Fibroblast of mammary gland (primary cell): ENCODE measurements around the gene PXN.
A peak's percentile ranks its signal among the peaks of the same experiment; 100 is the strongest.

ENCODE experiments used
- DNase-seq: peaks from one replicate; pipeline ENCODE4 v3.0.0-alpha.2; 2010; ENCODE audit warnings: low read depth
- H3K4me3 ChIP-seq: 2 replicates; pipeline ENCODE4 v1.5.1; 2011; ENCODE audit warnings: low read depth, mild to moderate bottlenecking, low read length, moderate library complexity; ENCODE audit not compliant: control insufficient read depth
- TF ChIP-seq, protein P1 (sequence below): conservative IDR thresholded peaks from 2 replicates; pipeline ENCODE4 v1.5.1; 2011; ENCODE audit warnings: low read depth, low read length, inconsistent platforms; ENCODE audit not compliant: control insufficient read depth, insufficient read depth

Gene PXN

DNA sequence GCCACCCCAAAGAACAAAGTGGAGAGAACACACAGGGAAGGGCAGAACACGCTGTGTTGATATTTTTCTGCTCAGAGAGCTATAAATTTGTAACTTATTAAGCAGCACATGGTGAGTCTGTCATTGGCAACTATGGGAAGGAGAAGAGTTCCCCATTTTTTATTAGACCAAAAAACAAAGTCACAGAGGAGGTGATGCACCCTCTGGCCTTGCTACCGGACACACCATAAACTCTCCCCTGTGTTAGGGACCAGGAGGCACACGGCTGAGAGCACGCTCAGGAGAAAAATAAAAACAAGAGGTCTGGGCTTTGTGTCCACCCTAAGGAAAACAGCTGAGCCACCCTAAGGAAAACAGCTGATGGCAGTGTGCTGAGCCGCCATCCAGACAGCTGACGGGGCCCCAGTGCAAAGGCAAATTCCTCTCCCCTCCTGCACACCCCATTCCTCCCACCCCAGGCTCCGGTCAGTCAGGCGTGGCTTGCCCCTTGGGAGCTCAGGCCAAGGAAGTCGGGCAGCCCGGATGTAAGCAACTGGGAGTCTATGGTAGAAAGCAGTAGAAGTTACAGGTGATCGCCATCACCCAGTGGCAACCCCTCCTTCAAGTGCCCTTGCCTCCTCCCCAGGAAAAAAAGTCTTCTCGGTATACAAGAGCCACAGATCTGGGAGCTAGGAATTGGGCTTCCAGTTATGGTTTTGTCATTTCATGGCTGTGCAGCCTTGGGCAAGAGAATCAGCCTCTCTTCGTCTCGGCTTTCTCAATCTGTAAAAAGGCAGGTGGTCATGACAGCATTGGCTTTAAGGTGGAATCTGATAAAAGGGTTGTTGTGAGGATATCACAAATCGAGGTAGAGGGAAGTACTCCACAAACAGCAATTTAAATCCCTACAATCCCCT, 2.4 kb downstream of the PXN start:
- peak overlapping the region; percentile 89 for H3K4me3 ChIP-seq
- DNase-seq, result no peak
- TF ChIP-seq, protein P1, sequence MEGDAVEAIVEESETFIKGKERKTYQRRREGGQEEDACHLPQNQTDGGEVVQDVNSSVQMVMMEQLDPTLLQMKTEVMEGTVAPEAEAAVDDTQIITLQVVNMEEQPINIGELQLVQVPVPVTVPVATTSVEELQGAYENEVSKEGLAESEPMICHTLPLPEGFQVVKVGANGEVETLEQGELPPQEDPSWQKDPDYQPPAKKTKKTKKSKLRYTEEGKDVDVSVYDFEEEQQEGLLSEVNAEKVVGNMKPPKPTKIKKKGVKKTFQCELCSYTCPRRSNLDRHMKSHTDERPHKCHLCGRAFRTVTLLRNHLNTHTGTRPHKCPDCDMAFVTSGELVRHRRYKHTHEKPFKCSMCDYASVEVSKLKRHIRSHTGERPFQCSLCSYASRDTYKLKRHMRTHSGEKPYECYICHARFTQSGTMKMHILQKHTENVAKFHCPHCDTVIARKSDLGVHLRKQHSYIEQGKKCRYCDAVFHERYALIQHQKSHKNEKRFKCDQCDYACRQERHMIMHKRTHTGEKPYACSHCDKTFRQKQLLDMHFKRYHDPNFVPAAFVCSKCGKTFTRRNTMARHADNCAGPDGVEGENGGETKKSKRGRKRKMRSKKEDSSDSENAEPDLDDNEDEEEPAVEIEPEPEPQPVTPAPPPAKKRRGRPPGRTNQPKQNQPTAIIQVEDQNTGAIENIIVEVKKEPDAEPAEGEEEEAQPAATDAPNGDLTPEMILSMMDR, result no peak

DNA sequence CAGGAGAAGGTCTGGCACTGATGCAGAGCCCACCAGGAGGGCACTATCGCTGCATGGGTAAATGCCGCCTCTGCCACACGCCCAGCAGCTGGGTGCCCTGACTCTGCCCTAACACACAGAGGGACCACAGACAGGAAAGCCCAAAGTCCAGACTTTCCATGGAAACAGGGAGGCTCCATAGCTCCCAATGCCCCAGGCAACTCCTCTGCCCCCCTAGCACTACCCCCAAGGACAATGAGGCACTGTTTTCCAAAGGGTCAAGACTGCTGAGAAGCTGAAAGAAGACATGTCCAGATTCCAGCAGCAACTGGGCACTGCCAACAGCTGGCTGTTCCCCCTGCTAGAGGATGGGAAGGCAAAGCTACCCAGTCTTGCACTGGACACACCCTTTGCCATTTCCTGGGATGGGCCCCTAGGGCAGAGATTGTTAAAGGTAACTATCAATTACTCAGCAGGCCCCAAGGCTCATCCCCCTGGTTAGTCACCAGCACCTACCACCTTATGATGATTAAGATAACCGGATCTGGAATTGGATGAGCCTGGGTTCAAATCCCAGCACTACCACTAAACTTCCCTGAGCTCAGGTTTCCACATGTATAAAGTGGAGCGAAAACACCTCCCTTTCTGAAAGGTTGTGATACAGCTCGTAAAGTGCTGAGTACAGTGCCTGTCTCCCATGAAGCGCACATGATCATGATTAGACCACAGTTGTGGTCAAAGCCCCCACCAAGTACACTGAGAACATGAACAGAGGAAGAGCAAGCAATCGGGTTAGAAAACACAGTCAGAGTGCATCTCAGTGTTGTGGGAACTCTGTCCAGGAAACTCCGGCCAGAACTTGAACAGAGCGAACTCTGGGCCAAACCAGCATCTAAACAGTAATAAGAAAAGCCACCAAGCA, 3.3 kb downstream of the PXN start:
- DNase-seq, result no peak
- peak overlapping the region; percentile 89 for H3K4me3 ChIP-seq
- TF ChIP-seq, protein P1, result no peak

DNA sequence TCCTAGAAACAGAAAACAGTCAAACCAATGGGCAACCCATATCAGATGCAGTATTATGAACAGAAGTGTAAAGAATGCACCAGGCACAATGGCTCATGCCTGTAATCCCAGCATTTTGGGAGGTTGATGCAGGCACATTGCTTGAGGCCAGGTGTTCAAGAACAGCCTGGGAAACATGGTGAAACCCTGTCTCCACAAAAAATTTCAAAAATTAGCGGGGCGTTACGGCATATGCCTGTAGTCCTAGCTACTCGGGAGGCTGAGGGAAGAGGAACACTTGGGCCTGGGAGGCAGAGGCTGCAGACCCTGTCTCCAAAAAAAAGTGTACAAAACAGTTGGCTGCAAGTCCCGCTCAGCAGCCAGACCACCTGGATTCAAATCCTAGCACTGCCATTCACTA, 4.9 kb downstream of the PXN start:
- no peak overlapping the region for H3K4me3 ChIP-seq
- no peak for DNase-seq
- TF ChIP-seq, protein P1, result no peak

DNA sequence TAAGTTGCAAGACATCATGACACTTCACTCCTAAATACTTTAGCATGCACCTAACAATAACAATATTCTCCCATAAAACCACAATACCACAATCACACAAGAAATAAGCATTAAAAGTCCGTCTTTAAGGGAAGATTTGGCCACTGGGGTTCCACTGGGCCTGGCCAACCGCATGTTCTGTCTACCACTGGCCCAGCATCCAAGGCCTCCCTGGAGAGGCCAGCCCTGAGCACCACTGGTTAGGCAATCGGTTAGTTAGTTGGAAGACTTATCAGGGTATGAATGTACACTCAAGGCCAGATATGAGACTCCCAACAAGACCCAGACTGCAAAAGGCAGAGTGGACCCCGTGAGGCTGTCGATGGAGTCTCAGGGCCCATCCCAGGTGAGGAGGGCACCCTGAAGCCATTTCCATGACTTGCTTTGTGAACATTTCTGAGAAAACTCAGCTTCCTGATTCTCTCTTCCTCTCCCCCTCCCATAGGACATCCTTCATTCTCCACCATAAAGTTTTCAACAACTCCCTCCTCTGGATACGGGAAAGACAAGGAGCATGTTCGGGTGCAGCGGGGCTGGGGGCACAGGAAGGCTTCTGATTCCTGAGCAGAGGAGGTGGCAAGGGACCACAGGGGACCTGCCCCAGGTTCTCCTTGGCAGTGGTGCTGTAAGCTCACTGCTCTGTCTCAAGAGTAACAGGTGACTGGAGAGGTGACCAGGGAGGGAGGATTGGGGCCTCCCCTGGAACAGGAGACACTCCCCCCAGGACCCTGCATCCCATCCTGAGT, 5.9 kb downstream of the PXN start:
- H3K4me3 ChIP-seq, result no peak overlapping the region
- DNase-seq, result peak; percentile 79
- TF ChIP-seq, protein P1, result no peak

DNA sequence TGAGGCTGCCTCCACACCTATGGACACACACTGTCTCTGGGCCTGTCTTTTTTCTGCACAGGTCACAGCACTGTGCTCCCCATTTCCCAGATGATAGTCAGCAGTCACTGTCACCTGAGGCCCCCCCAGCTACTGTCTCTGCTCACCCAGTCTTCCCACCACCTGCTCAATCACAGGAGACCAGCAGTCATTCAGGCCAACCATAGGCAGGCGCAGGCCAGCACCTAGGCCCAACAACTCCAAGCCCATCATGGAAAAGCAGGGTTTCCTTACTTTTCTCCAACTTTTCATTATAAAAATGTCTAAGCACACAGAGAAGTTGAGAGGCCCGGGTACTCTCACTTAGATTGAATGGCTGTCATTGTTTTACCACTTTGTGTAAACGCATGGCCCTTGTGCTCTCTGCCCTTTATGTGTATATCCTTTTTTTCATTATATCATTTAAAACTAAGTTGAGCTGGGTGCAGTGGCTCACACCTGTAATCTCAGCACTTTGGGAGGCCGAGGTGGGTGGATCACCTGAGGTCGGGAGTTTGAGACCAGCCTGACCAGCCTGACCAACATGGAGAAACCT, 7.1 kb downstream of the PXN start:
- no peak for DNase-seq
- no peak overlapping the region for H3K4me3 ChIP-seq
- TF ChIP-seq, protein P1, result no peak
